Suprapubic skin (tissue), 4 donors: ENCODE results near the gene USH1C. TPM values are rescaled to one million over a fixed set of nuclear protein-coding genes. Genes with fewer than 3 reads are reported as not detected.

Experiments
- DNase-seq, 2 donors: peaks; one replicate each; pipeline ENCODE4 v3.0.0-alpha.2; 2019; ENCODE audit warnings: low spot score in 2 of 2
- H3K27ac ChIP-seq: fragments of 200-600 bp; sonication (generic); one replicate; pipeline ENCODE4 v1.5.1; 2019
- H3K27me3 ChIP-seq: fragments of 200-600 bp; sonication (generic); one replicate; pipeline ENCODE4 v1.5.1; 2019
- H3K36me3 ChIP-seq: fragments of 200-600 bp; sonication (generic); one replicate; pipeline ENCODE4 v1.5.1; 2019
- H3K4me1 ChIP-seq: fragments of 200-600 bp; sonication (generic); one replicate; pipeline ENCODE4 v1.5.1; 2019
- H3K4me3 ChIP-seq: fragments of 200-600 bp; sonication (generic); one replicate; pipeline ENCODE4 v1.5.1; 2019; ENCODE audit warnings: mild to moderate bottlenecking
- H3K9me3 ChIP-seq: fragments of 200-600 bp; sonication (generic); one replicate; pipeline ENCODE4 v1.5.1; 2019
- CTCF ChIP-seq, 2 donors: fragments of 200-600 bp in 1 of 2; fragments of 450-650 bp in 1 of 2; sonication (generic) in 1 of 2; IDR thresholded peaks; one replicate each; pipeline ENCODE4 v1.5.1; 2016 to 2019; ENCODE audit warnings: antibody characterized with exemption in 2 of 2, mild to moderate bottlenecking in 1 of 2, moderate library complexity in 1 of 2
- EP300 ChIP-seq: sonication (generic); formaldehyde crosslinking; IDR thresholded peaks from one replicate; pipeline ENCODE4 v1.6.1; 2017; ENCODE audit warnings: antibody characterized with exemption
- POLR2A ChIP-seq, 2 donors: fragments of 450-650 bp; IDR thresholded peaks; one replicate each; pipeline ENCODE4 v1.6.1; 2017; ENCODE audit warnings: antibody characterized with exemption in 2 of 2, mild to moderate bottlenecking in 2 of 2, moderate library complexity in 2 of 2
- POLR2AphosphoS5 ChIP-seq, 3 donors: sonication (generic); formaldehyde crosslinking; IDR thresholded peaks; one replicate each; pipeline ENCODE4 v1.6.1; 2017; ENCODE audit warnings: antibody characterized with exemption in 3 of 3
- WGBS: methylation state at CpG from one replicate; pipeline ENCODE4 v1.1.5; 2018; 5-methylcytosine and 5-hydroxymethylcytosine counted together
- total RNA-seq, 4 donors: library from RNA; depleted of rRNA; stranded (reverse); fragments of >200 nt; gene quantifications; one replicate each; pipeline ENCODE4 v1.1.0, GENCODE V29; 2016

The USH1C gene
- total RNA-seq, 4 donors from 2014 or later, result not detected

GRCh38 chr11:17532784-17533183 lies 11.4 kb downstream of the USH1C start:
- Histone ChIP-seq H3K4me1 (no peaks in the 10 kb centered on the region), H3K4me3 (no peak overlapping the region), H3K36me3 (no peaks in the 10 kb centered on the region), H3K27ac (no peak overlapping the region), H3K27me3 (peaks cover 20% of the 10 kb centered on the region), H3K9me3 (no peaks in the 10 kb centered on the region)
- DNase-seq, result no peak
- TF ChIP-seq CTCF (IDR thresholded peaks at IDR 0.05) (no peak), EP300 (no peak), POLR2A (IDR thresholded peaks at IDR 0.05) (no peak)
- 88% methylated on average over 2 of the region's 2 CpGs for WGBS

GRCh38 chr11:17531636-17532113 lies 12.5 kb downstream of the USH1C start:
- DNase-seq, result no peak
- H3K27me3 ChIP-seq, result peaks cover 20% of the 10 kb centered on the region
- TF ChIP-seq CTCF (IDR thresholded peaks at IDR 0.05) (no peak), POLR2AphosphoS5 (IDR thresholded peaks at IDR 0.05) (no peak), POLR2A (IDR thresholded peaks at IDR 0.05) (no peak), EP300 (no peak)
- H3K36me3 ChIP-seq, result no peaks in the 10 kb centered on the region
- H3K4me1 ChIP-seq, result no peaks in the 10 kb centered on the region
- H3K9me3 ChIP-seq, result no peaks in the 10 kb centered on the region
- WGBS, result 66% methylated on average over 6 of the region's 6 CpGs
- H3K27ac ChIP-seq, result no peak overlapping the region
- H3K4me3 ChIP-seq, result no peak overlapping the region

DNA sequence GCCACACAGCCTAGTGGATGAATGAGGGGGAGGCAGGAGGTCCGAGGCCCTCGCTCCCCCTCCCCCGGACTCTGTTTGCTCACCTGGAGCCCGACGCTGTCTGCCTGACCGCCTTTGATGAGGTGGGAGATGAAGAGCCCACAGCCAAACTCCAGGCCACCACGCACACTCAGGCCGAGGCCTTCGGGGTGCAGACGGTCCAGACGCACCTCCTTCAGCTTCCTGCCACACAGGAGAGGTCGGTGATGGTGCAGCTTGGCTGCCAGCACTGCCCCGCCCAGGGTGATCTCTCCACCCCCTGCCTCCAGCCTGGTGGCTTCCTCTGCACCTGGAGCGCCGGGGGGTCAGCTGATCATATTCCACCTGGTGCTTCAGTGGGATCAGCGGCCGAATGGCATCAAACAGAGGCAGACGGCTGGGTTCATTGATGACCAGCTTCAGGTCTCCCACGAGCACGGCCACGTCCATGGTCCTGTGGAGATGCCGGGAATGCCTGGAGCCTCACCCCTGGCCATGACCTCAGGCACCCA lies 13.1 kb downstream of the USH1C start:
- H3K27ac ChIP-seq, result no peak overlapping the region
- DNase-seq, result no peak
- WGBS, result 85% methylated on average over 13 of the region's 22 CpGs
- H3K4me1 ChIP-seq, result no peaks in the 10 kb centered on the region
- no peaks in the 10 kb centered on the region for H3K36me3 ChIP-seq
- no peaks in the 10 kb centered on the region for H3K9me3 ChIP-seq
- no peak for TF ChIP-seq EP300
- TF ChIP-seq POLR2A (IDR thresholded peaks at IDR 0.05), result no peak
- TF ChIP-seq CTCF (IDR thresholded peaks at IDR 0.05), result no peak
- H3K4me3 ChIP-seq, result no peak overlapping the region
- H3K27me3 ChIP-seq, result peaks cover 24% of the 10 kb centered on the region

DNA sequence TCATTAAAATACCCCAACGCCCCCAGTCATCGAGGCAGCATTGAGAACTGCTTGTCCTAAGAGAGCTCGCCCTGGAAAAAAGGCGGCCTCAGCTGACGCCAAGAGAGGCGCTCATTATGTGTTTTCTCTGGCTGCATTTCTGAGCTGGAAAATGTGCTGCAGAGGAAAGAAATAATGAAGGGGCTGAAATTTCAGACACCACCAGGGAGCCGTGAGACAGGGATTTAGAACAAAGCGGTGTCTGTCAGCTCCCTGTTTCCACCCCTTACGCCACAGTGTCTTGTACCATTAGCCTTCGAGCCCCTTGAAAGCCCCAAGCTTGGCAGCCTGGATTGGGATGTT lies 14.4 kb downstream of the USH1C start:
- peaks cover 24% of the 10 kb centered on the region for H3K27me3 ChIP-seq
- H3K4me3 ChIP-seq, result no peak overlapping the region
- no peaks in the 10 kb centered on the region for H3K9me3 ChIP-seq
- WGBS, result 71% methylated on average over 10 of the region's 10 CpGs
- no peak for TF ChIP-seq POLR2A (IDR thresholded peaks at IDR 0.05)
- TF ChIP-seq CTCF (IDR thresholded peaks at IDR 0.05), result no peak
- TF ChIP-seq EP300, result no peak
- no peak for TF ChIP-seq POLR2AphosphoS5 (IDR thresholded peaks at IDR 0.05)
- H3K36me3 ChIP-seq, result no peaks in the 10 kb centered on the region
- no peak for DNase-seq
- H3K27ac ChIP-seq, result no peak overlapping the region
- H3K4me1 ChIP-seq, result no peaks in the 10 kb centered on the region

DNA sequence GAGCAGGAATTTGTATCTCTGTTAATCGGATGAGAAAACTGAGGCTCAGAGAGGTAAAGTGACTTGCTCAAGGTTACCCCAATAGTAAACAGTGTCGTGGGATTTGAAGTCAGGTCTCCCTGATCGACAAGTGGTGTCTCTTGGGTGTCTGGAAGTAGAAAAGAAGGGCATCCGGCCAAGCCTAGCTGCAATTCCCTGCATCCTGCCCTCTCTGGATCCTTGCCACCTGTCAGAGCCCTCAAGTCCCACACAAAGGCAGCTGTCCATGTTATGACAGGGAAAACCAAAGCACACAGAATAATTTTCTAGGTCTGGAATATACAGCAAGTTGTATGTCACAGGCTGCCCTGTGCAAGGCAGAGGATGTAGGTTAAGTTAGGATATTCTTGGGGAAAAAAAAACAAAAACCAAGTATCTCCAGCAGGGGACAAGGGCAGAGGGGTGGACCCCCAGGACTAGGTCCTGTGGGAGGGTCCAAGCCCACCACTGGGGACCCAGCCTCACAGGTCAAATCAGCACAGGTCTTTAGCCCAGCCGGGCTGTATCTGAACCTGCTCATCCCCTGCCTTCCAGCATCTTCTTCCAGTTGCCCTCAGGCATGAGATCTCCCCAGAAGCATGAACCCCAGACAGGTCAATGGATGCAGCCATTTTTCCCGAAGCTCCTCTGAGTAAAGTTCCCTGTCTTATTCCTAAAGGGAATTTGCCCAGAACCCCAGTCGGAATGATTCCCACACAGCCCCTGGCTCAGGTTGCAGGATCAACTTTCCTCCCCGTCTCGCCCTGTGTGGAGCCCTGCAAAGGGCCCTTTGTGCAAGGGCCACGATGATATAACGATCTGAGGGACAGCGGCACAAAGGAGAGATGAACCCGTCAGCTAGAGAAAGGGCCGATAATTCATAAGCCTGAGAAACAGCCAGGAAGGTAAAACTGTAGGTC lies 15.0 kb downstream of the USH1C start:
- Histone ChIP-seq H3K36me3 (no peaks in the 10 kb centered on the region), H3K4me3 (no peak overlapping the region), H3K9me3 (no peaks in the 10 kb centered on the region), H3K27me3 (peaks cover 24% of the 10 kb centered on the region), H3K27ac (no peak overlapping the region), H3K4me1 (no peaks in the 10 kb centered on the region)
- DNase-seq, result no peak
- WGBS, result 66% methylated on average over 14 of the region's 14 CpGs
- TF ChIP-seq EP300 (no peak), CTCF (IDR thresholded peaks at IDR 0.05) (no peak), POLR2AphosphoS5 (IDR thresholded peaks at IDR 0.05) (no peak), POLR2A (IDR thresholded peaks at IDR 0.05) (no peak)
